GM18499 (cell line): Measurements from ENCODE around the gene RBM27.
"Not testable (repeated sequence)": the region's sequence is repeated elsewhere in the genome, so short reads cannot be mapped to it uniquely, and the experiment has no call there.

Source experiments
- ATAC-seq: cut with Tn5 transposase; IDR thresholded peaks from one replicate; pipeline ENCODE4 v1.9.1; 2021; ENCODE audit warnings: moderate number of reproducible peaks; ENCODE audit not compliant: insufficient read depth, unreplicated experiment

The RBM27 gene

GRCh38 chr5:146206257-146206656 lies 2.9 kb downstream of the RBM27 start:
- ATAC-seq: no peak

- no peak for ATAC-seq
These were observed 5.6 kb downstream of the RBM27 start for GRCh38 chr5:146208916-146209522.

GRCh38 chr5:146209714-146210113 lies 6.3 kb downstream of the RBM27 start:
- no peak for ATAC-seq

DNA sequence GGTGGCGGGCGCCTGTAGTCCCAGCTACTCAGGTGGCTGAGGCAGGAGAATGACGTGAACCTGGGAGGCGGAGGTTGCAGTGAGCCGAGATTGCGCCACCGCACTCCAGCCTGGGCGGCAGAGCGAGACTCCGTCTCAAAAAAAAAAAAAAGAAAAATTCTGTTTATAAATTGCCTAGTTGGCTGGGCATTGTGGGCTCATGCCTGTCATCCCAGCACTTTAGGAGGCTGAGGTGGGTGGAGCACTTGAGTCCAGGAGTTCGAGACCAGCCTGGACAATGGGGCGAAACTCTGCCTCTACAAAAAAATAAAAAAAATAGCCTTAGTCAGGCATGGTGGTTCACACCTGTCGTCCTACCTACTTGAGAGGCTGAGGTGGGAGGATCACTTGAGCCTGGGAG lies 7.4 kb downstream of the RBM27 start:
- ATAC-seq: not testable (repeated sequence)

GRCh38 chr5:146213210-146213826 lies 9.9 kb downstream of the RBM27 start:
- no peak for ATAC-seq

- ATAC-seq: not testable (repeated sequence)
These were observed 11.5 kb downstream of the RBM27 start for GRCh38 chr5:146214881-146215280.

DNA sequence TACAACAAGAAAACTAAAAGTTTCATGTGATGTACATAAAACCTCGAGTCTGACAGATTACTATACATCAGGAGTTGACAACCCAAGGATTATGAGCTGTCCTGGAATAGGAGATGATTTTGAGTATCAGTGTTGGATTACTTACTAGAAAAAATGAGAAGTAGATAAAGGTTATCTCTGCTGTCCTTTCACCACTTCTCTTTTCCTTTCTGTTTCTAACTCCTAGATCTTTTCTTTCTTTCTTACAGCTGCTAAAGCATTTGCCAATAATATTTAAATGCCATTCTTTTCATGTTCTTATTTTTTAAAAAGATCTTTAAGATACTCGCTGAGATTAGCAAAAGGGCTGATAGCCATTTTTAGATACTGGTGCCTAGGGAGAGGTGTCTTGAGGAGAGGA lies 14.8 kb downstream of the RBM27 start:
- ATAC-seq: no peak

- no peak for ATAC-seq
These were observed 15.8 kb downstream of the RBM27 start for GRCh38 chr5:146219243-146219642.

DNA sequence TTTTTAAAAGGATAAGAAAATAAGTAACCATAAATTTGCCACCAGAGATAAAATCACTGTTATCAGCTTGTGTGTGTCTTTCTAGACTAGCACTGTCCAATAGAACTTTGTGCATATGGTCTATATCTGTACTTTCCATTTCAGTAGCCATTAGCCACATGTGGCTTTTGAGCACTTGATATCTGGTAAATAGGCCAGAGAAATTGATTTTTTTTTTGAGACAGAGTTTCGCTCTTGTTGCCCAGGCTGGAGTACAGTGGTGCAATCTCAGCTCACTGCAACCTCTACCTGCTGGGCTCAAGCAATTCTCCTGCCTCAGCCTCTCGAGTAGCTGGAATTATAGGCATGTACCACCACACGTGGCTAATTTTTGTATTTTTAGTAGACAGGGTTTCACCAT lies 17.8 kb downstream of the RBM27 start:
- no peak for ATAC-seq

DNA sequence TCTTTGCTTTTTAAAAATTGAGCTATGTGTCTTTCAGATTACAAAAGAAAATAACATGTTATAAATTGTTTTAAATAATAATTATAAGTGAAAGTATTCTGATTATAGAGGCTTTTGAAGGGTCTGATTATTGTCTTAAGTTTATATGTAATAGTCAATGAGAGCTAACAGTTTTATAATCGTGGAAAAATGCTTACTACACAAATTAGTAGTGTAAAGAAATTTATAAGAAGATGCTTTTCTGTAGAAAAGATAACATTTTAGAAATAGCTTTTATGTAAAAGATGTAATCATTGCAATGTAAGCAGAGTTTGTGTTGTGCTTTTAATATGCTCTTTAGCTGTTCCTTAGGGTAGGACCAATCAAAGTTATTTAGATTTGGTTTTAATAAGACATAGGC lies 18.6 kb downstream of the RBM27 start:
- ATAC-seq: no peak

DNA sequence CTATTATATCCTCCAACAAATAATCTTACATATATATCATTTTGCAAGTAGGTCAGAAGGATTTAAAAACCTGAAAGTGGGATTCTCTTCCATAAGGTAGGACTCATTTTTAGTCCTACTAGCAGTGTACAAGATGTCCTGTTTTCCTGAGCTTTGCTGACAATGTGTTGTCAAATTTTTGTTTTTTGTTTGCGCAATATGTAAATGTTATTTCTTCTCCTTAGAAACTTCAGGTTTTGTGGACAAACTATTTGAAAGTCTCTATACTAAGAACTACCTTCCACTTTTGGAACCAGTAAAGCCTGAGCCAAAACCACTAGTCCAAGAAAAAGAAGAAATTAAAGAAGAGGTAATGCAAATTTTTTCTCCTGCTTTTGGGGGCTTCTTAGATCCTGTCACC lies 19.8 kb downstream of the RBM27 start:
- no peak for ATAC-seq

DNA sequence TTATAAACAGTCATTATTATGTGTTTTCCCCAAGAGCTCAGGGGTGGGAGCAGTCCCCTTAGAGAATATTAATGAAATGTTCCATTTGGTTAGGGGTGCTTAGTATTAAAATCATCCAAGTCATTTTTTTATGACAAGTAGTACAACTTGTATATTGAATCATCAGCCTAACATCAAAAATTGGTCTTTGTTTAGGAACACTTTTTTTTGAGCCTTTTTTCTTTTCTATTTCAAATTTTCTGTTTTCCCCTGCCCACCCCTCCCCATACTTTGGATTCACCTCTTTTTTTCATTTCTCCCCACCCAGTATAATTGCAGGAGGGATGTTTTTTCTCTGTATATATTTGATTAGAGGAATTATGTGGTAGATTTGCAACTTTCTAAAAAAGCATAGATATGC lies 25.8 kb downstream of the RBM27 start:
- ATAC-seq: no peak

GRCh38 chr5:146232223-146232622 lies 28.8 kb downstream of the RBM27 start:
- no peak for ATAC-seq

DNA sequence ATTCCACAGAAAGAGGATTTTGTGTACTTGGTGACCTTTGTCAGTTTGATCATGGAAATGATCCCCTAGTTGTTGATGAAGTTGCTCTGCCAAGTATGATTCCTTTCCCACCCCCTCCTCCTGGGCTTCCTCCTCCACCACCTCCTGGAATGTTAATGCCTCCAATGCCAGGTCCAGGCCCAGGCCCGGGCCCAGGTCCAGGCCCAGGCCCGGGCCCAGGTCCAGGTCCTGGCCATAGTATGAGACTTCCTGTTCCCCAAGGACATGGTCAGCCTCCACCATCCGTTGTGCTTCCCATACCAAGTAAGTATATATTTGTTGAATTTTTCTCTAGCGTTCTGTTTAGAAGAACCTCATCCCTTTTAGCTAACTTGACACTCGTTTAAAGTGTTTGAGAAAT lies 30.0 kb downstream of the RBM27 start:
- ATAC-seq: no peak

DNA sequence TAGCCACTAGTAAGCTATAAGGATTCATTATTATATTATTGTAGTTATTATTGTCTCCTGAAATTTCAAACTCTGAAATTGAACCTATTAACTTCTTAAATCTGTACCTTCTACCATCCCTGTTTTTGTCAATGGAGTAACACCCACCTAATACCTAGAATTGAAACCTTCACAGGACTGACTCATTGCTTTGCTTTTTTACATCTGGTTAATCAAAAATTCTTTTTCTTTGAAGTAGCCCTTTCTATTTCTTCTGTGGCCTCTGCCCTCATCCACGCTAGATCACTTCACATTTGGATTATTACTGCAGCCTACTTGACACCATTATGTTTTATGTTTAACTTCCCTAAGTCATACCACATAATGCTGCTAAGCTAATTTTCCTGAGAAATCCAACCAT lies 35.6 kb downstream of the RBM27 start:
- peak; percentile 65 for ATAC-seq

GRCh38 chr5:146240951-146241350 lies 37.5 kb downstream of the RBM27 start:
- ATAC-seq: no peak

DNA sequence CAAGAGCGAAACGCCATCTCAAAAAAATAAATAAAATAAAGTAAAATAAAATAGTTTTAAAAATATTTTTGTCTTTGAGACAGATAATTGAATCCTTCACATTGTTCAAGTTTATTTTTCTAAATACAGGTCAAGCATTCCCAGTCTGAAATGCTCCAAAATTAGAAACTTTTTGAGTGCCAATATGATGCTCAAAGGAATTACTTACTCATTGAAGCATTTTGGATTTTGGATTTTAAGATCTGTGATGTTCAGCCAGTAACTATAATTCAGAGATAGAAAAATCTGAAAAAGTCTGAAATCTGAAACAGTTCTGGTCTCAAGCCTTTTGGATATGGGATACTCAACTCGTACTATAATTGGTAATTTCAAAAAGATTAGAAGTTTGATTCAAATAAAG lies 39.8 kb downstream of the RBM27 start:
- ATAC-seq: no peak

GRCh38 chr5:146248561-146248960 lies 45.2 kb downstream of the RBM27 start:
- no peak for ATAC-seq

DNA sequence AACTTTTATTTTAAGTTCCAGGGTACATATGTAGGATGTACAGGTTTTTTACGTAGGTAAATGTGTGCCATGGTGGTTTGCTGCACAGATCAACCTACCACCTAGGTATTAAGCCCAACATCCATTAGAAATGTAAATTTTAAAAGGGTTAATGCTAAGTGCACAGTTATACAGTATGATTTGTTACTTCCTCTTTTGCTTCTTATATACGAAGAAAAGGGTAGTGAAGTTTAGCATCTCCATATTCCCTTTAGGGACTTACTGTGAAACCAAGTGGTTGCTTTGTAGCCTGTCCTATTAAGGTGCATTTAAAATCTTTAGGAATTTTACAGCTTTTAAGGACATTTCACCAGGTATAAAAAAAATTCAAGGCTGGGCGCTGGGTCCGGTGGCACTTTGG lies 46.4 kb downstream of the RBM27 start:
- peak; percentile 51 for ATAC-seq
